Bladder microvascular endothelial cell (primary cell): ENCODE measurements around the gene NUAK1. TPM values are rescaled to one million over a fixed set of nuclear protein-coding genes. Genes with fewer than 3 reads are reported as not detected.

Source experiments
- total RNA-seq: library from RNA; depleted of rRNA; stranded (reverse); fragments of >200 nt; gene quantifications from 2 replicates; pipeline ENCODE4 v1.2.3, GENCODE V29; 2014

NUAK1 gene
- total RNA-seq: 76.9 and 120 TPM in 2 replicates

GRCh38 chr12:106138633-106139421, at the start of gene NUAK1:
Gene NUAK1, minus strand, starts transcription at chr12:106138954. Its CDS starts 301 bp downstream, at chr12:106138653.

Other genes starting within 250 kb of the NUAK1 start
- 50.2 and 92.3 TPM in 2 replicates for gene CKAP4, start 109.1 kb upstream of the NUAK1 start, total RNA-seq
- gene TCP11L2, start 163.8 kb upstream of the NUAK1 start, total RNA-seq: 41.9 and 44.7 TPM in 2 replicates
- gene POLR3B, start 218.8 kb upstream of the NUAK1 start, total RNA-seq: 5.5 and 10.3 TPM in 2 replicates